Muscle layer of duodenum (tissue), 2 donors: ENCODE results near the gene OVOL3.

Source experiments
- H3K27ac ChIP-seq: one replicate; pipeline ENCODE4 v1.7.0; 2013; ENCODE audit warnings: mild to moderate bottlenecking, low read length
- H3K27me3 ChIP-seq: one replicate; pipeline ENCODE4 v1.7.0; 2013; ENCODE audit warnings: low read depth, mild to moderate bottlenecking, control low read depth, low read length
- H3K36me3 ChIP-seq, 2 donors: one replicate each; pipeline ENCODE4 v1.7.0; 2013; ENCODE audit warnings: low read length in 2 of 2, control low read depth in 1 of 2, mild to moderate bottlenecking in 1 of 2; ENCODE audit not compliant: insufficient read depth in 2 of 2, control insufficient read depth in 1 of 2
- H3K4me1 ChIP-seq, 2 donors: one replicate each; pipeline ENCODE4 v1.7.0; 2013; ENCODE audit warnings: low read length in 2 of 2, mild to moderate bottlenecking in 2 of 2, control low read depth in 1 of 2, moderate library complexity in 1 of 2; ENCODE audit not compliant: insufficient read depth in 2 of 2, control insufficient read depth in 1 of 2
- H3K4me3 ChIP-seq, 2 donors: one replicate each; pipeline ENCODE4 v1.7.0; 2013; ENCODE audit warnings: low read length in 2 of 2, low read depth in 1 of 2, mild to moderate bottlenecking in 1 of 2
- H3K9me3 ChIP-seq, 2 donors: one replicate each; pipeline ENCODE4 v1.7.0; 2013; ENCODE audit warnings: low read length in 2 of 2, control low read depth in 1 of 2, mild to moderate bottlenecking in 1 of 2; ENCODE audit not compliant: control insufficient read depth in 1 of 2
- donor health status: healthy.

OVOL3 gene

DNA sequence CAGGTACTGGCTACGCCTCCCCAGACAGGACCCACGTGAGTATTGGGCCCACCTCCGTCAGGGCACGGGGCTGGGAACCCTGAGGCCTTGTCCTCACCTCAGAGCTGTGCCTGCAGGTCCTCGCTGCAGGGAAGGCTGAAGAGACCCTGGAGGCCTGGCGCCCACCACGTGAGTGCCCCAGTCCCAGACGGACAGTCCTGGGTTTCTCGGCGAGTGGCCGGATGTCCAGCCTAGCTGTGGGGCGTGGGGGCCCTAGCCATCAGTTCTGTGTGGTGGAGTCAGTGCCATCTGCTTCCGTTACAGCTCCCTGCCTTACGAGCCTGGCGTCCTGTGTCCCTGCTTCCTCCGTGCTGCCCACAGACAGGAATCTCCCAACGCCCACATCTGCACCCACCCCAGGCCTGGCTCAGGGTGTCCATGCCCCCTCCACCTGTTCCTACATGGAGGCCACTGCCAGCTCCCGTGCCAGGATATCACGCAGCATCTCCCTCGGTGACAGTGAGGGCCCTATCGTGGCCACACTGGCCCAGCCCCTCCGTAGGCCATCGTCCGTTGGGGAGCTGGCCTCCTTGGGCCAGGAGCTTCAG, 7.8 kb upstream of the OVOL3 start:
- Histone ChIP-seq H3K9me3 (no peaks in the 10 kb centered on the region), H3K27ac (no peak overlapping the region), H3K36me3 (no peaks in the 10 kb centered on the region), H3K4me3 (no peak overlapping the region), H3K4me1 (no peaks in the 10 kb centered on the region), H3K27me3 (no peaks in the 10 kb centered on the region)

DNA sequence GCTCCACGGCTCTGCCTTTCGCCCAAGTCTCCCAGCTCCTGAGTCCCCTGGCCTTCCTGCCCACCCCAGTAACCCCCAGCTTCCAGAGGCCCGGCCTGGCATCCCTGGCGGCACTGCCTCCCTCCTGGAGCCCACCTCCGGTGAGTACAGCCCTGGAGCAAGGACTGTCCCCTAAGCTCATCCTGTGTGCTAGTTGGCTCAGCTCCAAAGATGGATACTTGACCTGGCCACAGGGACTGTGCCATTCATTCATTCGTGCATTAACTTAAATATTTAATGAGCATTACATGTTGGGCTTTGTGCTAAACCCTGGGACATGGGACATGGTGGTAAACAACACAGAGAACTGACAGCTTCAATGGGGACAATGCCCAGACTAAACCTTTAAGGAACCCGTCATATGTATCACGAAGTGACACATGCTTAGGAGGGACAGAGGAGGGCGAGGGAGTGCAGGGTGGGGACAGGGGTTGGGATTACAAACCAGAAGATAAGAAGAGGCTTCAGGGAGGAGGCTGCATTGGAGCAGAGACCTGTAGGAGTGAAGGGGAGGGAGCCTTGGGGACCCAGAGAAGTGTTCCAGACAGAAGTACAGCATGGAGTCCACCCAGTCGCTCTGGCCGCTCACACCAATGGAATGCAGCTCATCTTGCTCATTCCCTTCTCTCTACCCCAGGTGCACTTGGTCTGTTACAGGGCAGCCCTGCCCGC, 6.9 kb upstream of the OVOL3 start:
- Histone ChIP-seq H3K36me3 (no peaks in the 10 kb centered on the region), H3K4me1 (no peaks in the 10 kb centered on the region), H3K4me3 (no peak overlapping the region), H3K9me3 (no peaks in the 10 kb centered on the region), H3K27ac (no peak overlapping the region), H3K27me3 (no peaks in the 10 kb centered on the region)

DNA sequence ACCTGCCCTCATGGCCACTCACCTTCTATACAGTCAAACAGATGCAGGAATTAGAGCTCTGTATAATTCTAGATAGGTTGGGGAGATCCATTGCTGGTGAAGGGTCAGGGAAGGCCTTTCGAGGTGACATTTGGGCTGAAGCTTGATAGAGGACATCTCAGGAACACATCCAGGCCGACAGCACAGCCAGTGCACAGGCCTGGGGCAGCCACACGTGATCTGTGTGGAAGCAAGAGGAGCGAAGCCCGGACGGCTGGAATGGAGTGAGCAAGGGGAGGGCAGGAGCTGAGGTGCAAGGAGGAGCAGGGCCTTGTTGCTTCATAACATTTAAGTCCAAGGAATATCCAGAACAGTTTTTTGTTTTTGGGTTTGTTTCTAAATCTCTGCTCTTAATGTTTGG, 4.5 kb upstream of the OVOL3 start:
- Histone ChIP-seq H3K9me3 (no peaks in the 10 kb centered on the region), H3K4me1 (no peaks in the 10 kb centered on the region), H3K4me3 (no peak overlapping the region), H3K36me3 (peaks cover 0 to 5% of the 10 kb centered on the region in 2 donors), H3K27ac (no peak overlapping the region), H3K27me3 (no peaks in the 10 kb centered on the region)

DNA sequence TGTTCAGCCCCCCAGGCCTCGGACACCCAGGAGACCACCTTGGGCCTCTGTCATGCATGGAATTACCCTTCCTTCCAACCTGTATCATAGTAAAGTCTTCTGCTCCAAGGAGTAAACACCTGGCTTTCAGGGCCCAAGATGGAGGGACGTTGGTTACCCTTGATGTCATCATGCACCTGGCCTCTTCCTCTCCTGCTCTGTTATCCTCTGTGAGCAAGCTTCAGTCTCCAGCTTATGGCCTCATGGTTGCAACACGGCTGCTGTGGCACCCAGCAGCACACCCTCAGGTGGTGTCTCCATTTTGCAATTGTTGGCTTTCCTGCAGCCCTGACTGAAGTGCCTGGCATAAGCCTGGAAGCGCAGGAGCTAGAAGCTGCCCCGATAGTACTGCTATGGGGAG, 4.0 kb upstream of the OVOL3 start:
- peaks cover 0 to 9% of the 10 kb centered on the region in 2 donors for H3K36me3 ChIP-seq
- H3K27ac ChIP-seq: no peak overlapping the region
- no peak overlapping the region for H3K4me3 ChIP-seq
- no peaks in the 10 kb centered on the region for H3K9me3 ChIP-seq
- no peaks in the 10 kb centered on the region for H3K27me3 ChIP-seq
- no peaks in the 10 kb centered on the region for H3K4me1 ChIP-seq

DNA sequence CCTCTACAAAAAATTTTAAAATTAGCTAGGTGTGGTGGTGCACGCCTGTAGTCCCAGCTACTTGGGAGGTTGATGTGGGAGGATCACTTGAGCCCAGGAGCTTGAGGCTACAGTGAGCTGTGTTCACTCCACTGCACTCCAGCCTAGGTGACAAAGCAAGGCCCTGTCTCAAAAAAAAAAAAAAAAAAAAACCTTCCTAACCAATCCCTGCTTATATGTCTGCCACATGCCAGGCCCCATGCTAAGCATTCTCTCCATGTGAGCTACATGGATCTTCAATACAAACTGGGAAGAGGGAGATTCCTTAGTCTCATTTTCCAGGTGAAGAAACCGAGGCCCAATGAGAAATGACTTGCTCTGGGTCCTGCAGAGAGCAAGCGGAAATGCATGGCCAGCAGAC, 2.3 kb upstream of the OVOL3 start:
- peaks cover 4 to 19% of the 10 kb centered on the region in 2 donors for H3K36me3 ChIP-seq
- H3K9me3 ChIP-seq: no peaks in the 10 kb centered on the region
- H3K4me1 ChIP-seq: peaks cover 0 to 5% of the 10 kb centered on the region in 2 donors
- no peak overlapping the region for H3K27ac ChIP-seq
- no peak overlapping the region for H3K4me3 ChIP-seq
- no peaks in the 10 kb centered on the region for H3K27me3 ChIP-seq

DNA sequence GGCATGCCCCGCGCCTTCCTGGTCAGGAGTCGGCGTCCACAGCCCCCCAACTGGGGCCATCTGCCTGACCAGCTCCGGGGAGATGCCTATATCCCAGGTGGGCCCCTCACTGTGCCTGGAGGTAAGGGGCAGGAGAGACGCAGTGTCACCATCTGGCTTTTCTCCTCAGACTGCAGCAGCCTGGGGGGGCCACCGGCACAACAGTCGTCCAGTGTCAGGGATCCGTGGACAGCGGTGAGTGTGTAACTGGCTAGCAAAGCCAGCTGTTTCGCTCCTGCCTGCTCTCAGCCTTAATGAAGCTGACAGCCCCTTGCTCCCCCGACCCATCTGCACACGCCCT, 227 bp downstream of the OVOL3 start:
- H3K27ac ChIP-seq: no peak overlapping the region
- H3K9me3 ChIP-seq: no peaks in the 10 kb centered on the region
- H3K4me3 ChIP-seq: no peak overlapping the region
- H3K36me3 ChIP-seq: peaks cover 4 to 19% of the 10 kb centered on the region in 2 donors
- H3K4me1 ChIP-seq: peaks cover 0 to 18% of the 10 kb centered on the region in 2 donors
- no peaks in the 10 kb centered on the region for H3K27me3 ChIP-seq

DNA sequence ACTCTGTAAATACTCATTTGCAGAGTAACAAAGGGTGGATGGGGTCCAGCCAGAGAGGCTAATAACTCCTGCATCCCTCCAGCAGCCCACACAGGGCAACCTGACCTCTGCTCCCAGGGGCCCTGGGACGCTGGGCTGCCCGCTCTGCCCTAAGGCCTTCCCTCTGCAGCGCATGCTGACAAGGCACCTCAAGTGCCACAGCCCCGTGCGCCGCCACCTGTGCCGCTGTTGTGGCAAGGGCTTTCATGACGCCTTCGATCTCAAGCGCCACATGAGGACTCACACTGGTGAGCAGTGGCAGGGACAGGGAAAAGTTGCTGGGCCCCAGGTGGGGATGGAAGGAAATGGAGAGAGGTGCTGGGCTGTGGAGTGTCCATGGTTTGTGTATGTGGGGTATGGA, 1.7 kb downstream of the OVOL3 start:
- H3K4me1 ChIP-seq: peaks cover 0 to 27% of the 10 kb centered on the region in 2 donors
- no peak overlapping the region for H3K4me3 ChIP-seq
- peaks cover 4 to 23% of the 10 kb centered on the region in 2 donors for H3K36me3 ChIP-seq
- H3K27me3 ChIP-seq: no peaks in the 10 kb centered on the region
- no peaks in the 10 kb centered on the region for H3K9me3 ChIP-seq
- H3K27ac ChIP-seq: no peak overlapping the region

DNA sequence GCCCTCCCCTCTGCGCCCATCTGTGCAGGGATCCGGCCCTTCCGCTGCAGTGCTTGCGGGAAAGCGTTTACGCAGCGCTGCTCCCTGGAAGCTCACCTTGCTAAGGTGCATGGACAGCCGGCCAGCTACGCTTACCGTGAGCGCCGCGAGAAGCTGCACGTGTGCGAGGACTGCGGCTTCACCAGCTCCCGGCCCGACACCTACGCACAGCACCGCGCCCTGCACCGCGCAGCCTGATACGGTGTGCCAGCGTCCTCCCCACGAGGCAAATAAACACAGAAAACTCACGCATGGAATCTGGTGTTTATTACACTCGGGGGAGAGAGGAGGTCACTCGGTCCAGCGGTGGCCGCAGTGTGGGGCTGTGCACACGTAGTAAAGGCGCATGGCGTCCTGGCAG, 2.5 kb downstream of the OVOL3 start:
- Histone ChIP-seq H3K9me3 (no peaks in the 10 kb centered on the region), H3K27me3 (no peaks in the 10 kb centered on the region), H3K36me3 (peaks cover 4 to 29% of the 10 kb centered on the region in 2 donors), H3K4me1 (peaks cover 0 to 27% of the 10 kb centered on the region in 2 donors), H3K4me3 (peak overlapping the region; percentile 76 to 93), H3K27ac (no peak overlapping the region)

DNA sequence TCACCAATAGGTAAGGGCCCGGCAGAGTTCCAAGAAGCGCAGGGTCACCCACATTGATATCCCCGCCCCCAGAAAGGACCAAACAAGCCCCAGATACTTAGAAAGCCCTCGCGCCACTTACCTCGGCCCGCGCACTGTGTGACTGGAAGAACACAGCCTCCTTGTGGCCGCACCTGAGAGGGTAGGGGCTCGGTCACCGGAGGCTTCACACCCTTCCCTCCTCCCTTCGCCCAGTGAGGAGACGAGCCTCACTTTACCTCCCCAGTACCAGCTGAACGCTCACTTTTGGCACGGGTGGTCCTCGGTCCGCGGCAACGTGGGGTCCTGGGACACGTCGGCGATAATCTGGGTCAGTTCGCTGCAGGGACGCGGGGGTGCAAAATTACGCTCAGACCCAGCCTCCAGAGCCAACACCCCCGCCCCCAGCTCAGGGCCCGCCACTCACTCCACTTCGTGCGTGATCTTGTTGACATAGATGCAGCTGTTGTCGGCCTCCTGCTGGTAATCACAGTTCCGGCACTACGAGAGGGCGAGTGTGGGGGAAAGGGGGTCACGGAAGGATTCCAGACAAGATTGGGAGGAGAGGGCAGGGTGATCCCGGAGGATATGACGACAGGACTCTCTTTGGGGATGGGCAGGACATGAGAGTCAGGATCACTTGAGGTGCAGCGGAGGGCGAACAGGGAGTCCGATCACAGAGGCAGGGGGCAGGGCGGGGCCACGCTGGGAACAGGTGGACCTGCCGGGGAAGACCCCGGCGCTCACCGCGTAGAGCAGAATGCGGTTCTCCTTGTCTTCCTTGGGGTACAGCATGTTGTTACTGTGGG, 3.2 kb downstream of the OVOL3 start:
- Histone ChIP-seq H3K27ac (peak overlapping the region; percentile 83), H3K4me1 (peaks cover 0 to 27% of the 10 kb centered on the region in 2 donors), H3K9me3 (no peaks in the 10 kb centered on the region), H3K27me3 (no peaks in the 10 kb centered on the region), H3K4me3 (peak overlapping the region; percentile 76 to 93), H3K36me3 (peaks cover 4 to 29% of the 10 kb centered on the region in 2 donors)

DNA sequence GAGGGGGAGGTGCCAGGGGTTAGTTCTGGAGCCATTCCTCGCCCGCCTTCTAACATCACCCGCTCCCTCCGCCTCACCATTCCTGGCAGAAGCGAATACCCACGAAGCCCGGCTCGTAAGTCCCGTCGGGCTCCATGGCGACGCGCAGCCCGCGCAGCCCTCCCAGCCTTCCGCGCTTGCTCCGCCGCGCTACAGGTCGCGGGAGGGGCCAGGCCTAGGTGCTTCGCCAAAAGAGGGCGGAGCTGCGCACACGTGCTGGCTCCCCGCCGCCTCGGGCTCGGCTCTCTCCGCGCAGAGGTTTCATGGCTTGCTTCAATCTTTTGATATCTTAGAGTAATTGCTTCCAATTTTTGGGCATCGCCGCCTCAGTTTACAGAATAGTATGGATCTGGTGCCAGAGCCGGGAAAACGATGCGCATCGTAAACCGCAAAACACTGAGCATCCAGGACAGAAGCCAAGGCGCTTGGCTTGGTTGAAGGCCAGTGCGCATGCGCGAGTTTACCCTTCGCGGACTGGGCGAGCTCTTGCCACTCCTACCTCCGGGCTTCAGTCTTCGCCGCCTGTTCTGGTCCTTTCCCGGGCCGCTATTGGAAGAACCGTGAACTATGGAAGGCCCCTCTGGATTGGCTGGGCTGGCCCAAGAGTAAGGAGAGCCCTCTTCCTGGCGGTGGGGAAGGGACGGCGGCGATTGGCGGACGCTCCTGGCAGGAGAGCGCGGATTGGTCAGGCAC, 3.9 kb downstream of the OVOL3 start, which contains the start of gene POLR2I:
Gene POLR2I, minus strand, starts transcription at position 155 of the 732 bp plus-strand sequence. Its CDS starts 19 bp downstream, at position 136.
- H3K9me3 ChIP-seq: no peaks in the 10 kb centered on the region
- H3K27me3 ChIP-seq: no peaks in the 10 kb centered on the region
- H3K27ac ChIP-seq: peak within 1 kb of the TSS; percentile 83
- peaks cover 0 to 28% of the 10 kb centered on the region in 2 donors for H3K4me1 ChIP-seq
- peaks cover 4 to 30% of the 10 kb centered on the region in 2 donors for H3K36me3 ChIP-seq
- H3K4me3 ChIP-seq: peak within 1 kb of the TSS; percentile 76 to 93
